GM21737 (cell line): ENCODE measurements around the gene FCHSD1.

Source experiments
- ATAC-seq: cut with Tn5 transposase; IDR thresholded peaks from one replicate; pipeline ENCODE4 v1.9.1; 2021; ENCODE audit warnings: mild to moderate bottlenecking, moderate library complexity; ENCODE audit not compliant: unreplicated experiment

Gene FCHSD1

DNA sequence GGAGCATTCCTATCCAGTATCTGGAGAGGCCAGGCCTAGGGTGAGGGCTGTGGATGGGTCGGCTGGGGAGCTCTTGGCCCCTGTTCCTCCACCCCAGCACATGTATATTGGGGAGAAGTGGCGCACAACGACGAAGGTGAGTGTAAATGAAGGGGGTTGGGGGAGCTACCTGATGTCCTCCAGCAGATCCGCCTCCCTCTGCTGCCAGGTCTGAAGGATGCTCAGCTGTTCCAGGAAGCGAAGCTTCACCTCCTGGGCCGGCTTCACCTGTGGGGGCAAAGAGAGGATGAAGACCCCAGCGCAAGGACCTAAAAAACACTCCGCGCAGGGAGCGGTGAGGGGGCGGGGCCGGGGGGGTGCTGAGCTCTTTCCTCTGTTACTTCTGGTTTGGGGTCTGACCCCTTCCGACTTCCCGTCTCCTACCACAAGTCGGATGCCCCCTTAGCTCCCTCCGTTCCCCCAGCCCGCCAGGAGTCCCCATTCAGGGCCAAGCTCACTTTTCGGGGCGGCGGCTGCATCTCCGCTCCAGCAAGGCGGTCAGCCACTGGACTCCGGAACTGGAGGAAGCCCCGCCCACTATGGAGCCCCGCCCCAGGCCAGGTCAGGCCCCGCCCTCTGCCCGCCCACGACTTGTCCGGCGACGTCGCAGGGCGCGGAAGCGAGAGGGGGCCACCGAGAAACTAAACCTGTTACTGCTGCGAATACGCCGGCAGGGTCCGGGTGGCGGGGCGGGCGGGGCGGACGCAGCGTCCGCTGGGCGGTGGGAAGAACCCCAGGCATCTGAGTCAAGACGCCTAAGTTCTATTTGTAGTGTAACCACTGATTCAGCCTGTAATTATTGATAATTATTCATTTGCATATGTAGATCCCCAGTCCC, at the start of gene FCHSD1:
Gene FCHSD1 (minus strand): TSS at position 568 of the 877 bp plus-strand sequence. CDS start 50 bp downstream, at position 518.
- ATAC-seq, result peak; percentile 94

- ATAC-seq, result no peak
Observed at GRCh38 chr5:141697586-141697985, 46.4 kb upstream of the FCHSD1 start.

- ATAC-seq, result no peak
Observed at GRCh38 chr5:141696431-141696830, 45.2 kb upstream of the FCHSD1 start.

DNA sequence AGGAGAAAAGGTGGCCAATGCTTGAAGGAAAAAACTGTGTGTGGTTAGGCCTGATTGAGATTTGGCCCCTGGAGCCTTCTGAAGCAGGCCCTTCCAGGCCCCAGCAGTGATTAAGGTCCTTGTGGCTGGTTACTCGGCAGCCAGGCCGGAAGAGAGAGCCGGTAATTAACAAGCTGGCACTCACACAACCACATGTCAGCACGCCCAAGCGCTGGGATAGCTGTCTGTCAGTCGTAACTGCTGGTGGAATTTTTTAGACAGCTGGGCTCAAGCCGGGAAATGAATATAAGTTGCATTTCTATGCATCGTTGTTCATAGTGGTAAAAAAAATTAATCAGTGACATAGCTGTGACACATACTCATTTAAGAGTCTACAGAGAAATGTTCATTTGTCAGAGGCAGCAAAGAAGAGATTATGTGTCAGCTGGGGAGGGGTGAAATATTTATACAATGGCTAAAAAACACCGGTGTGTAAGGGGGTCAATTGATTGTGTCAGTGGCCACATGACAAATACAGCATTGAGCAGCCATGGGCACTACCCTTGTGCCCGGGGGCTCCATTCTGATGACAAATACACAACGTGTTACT, 44.5 kb upstream of the FCHSD1 start:
- ATAC-seq, result no peak

GRCh38 chr5:141694479-141694878, 43.3 kb upstream of the FCHSD1 start:
- no peak for ATAC-seq

- no peak for ATAC-seq
Observed at GRCh38 chr5:141692919-141693725, 41.9 kb upstream of the FCHSD1 start.

GRCh38 chr5:141692533-141692888, 41.3 kb upstream of the FCHSD1 start:
- ATAC-seq, result no peak

DNA sequence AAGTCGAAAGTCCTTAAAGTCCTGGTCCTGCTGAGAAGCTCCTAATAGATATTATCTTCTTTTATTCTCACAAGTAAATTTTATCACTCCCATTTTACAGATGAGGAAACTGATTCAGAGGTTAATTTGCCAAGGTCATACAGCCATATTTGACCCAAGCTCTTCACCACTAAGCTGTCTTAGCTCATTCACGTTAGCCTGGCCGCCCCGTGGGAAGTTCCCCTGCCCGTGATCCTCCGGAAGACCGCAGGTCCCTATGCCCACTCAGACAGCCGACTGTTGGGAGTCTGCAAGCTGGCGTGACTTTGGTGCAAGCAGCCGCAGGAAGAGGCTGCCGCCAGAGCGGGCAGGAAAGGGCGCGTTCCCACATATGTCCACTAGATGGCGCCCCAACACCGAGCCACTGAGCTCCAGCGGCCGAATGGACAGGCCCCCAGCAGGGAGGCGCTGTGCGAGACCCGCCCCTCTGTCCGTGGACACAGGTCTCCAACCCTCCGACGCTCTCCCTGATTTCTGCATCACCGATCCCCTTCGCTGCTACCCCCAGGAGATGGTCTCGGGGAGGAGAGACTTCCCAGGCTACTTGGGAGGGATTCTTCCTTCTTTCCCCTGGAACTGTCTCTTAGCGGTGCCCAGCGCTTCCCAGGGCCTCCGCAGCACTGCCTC, 40.8 kb upstream of the FCHSD1 start:
- ATAC-seq, result peak; percentile 80

DNA sequence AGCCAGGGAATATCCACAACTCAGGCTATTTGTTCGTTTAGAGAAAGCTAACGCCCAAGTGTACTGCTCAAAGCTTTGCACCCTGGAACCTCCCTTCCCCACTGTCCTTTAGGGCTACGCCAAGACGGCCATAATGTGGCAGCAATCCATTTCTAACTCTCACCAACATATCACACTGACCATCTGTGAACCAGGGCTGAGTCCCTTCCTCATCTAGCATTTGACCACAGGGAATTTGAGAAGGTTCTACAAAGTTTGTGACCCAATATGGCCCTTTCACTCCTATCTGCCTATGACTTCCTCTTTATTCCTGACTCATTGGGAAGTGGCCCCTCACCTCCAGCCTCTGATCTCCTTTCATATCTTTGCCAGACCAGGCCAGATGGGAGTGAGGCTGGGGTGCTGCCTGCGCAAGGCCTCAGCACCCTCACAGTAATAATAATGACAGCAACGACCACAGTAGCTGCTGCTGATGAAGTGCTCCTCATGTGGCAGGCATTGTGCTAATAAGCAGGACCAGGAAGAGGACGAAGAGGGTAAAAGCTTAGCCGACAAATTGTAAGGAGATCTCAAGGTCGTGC, 40.2 kb upstream of the FCHSD1 start:
- no peak for ATAC-seq

DNA sequence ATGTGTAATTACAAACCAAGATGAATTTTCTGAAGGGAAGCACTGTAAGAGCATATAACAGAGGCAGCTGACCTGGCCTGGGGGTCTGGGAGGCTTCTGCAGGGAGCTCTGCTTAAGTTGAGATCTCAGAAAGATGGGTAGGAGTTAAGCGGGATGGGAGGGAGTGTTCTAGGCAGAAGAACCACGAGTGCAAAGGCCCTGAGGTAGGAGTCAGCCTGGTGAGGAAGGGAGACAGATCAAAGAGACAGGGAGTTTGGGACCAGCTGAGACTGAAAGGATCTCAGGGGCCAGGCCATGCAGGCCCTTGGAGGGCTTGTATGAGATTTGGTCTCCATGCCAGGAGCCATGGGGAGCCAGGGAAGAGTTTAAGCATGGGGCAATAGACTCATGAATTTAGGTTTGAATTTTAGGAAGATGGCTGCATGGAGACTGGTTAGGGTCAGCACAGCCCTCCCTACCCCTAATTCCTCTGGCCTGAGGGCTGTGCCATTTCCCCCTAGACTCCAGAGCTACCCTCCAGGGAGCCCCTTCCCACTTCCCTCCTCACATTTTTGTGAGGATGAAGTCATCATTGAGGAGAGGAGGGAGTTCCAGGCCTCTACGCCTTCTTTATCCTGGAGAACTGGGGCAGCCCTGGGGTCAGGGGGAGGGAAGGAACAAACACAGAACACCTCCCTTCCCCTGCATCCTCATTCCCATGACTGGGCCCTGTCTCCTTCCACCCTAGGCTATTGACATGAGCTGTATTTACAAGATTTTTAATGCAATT, 35.6 kb upstream of the FCHSD1 start:
- ATAC-seq, result no peak

GRCh38 chr5:141685591-141685990, 34.4 kb upstream of the FCHSD1 start:
- no peak for ATAC-seq

DNA sequence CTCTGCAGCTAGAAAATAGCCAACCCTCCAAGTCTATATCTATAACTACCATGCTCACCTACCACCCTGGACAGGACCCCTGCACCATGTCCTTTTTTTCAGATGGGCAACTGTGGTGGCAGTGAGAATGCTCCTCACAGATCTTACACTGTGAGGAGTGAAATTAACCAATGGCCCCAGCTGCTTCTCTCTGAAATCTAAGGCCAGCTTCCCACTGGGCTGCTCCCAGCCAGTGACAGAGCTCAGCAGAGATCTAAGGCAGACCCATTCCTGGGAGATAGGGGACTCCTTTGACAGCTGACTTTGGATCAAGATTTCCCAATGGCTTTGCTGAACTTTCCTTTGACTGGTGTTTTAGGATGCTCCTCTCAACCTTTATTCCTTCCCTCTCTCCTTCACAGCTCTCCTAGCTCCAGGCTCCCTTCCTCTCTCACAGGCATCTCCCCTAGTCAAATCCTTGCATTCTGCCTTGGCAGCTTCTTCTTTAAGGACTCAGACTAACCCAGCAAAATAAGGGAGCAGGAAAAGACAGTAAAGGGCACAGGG, 32.5 kb upstream of the FCHSD1 start:
- no peak for ATAC-seq

GRCh38 chr5:141681695-141682641, 30.8 kb upstream of the FCHSD1 start, which contains the start of gene ARAP3:
Gene ARAP3, minus strand, starts transcription at chr5:141682230. Its CDS starts 1,744 bp downstream, at chr5:141680486.
- no peak for ATAC-seq

GRCh38 chr5:141681295-141681694, 30.1 kb upstream of the FCHSD1 start:
- no peak for ATAC-seq

GRCh38 chr5:141680751-141681201, 29.6 kb upstream of the FCHSD1 start:
- ATAC-seq, result no peak

DNA sequence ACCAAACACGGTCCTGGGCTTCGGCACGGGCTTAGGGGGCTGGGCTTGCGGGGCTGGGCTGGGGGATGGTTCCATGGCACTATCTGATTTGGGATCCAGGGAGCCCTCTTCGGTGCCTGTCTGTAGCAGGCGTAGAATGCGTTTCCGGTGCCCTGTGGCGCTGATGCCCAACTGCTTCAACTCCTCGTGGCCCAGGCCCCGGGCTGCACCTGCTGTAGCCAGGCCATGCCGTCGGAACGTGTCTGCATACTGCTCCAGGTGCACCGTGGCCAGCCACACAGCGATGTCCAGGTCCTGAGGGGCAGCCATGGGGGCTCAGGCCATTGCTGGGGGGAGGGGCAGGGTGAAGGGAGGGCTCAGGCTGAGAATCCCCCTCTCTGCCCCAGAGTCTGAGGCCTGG, 29.0 kb upstream of the FCHSD1 start:
- ATAC-seq, result no peak

- no peak for ATAC-seq
Observed at GRCh38 chr5:141677415-141677814, 26.2 kb upstream of the FCHSD1 start.

DNA sequence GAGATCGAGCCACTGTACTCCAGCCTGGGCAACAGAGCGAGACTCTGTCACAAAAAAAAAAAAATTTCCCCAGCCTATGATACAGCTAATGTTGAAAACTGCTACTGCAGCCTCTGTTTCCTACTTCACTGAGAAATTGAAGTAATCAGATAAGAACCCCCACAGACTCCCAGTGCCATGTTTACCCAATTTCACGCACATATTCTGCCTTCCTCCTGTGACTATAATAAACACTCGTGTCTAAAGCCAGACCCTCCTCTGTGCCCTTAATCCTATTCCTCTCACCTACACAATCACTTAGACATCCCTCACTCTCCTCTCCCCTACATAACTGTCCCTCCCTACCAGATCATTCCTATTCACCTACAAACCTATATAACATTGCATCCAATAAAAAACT, 24.5 kb upstream of the FCHSD1 start:
- no peak for ATAC-seq
